WI38 (cell line): Measurements from ENCODE around the gene SLC25A30.

ENCODE experiments used
- H3K4me3 ChIP-seq: 2 replicates; pipeline ENCODE4 v1.5.1; 2011; ENCODE audit warnings: low read depth, mild to moderate bottlenecking, control low read depth, low read length
- CTCF ChIP-seq: IDR thresholded peaks from 2 replicates; pipeline ENCODE4 v1.5.1; 2012; ENCODE audit warnings: low read depth, mild to moderate bottlenecking, control low read depth, low read length

The SLC25A30 gene

GRCh38 chr13:45367358-45367757 lies 50.8 kb downstream of the SLC25A30 start:
- no peak overlapping the region for H3K4me3 ChIP-seq
- no peak for TF ChIP-seq CTCF

- no peak overlapping the region for H3K4me3 ChIP-seq
- no peak for TF ChIP-seq CTCF
Measured at GRCh38 chr13:45365558-45365885, 52.7 kb downstream of the SLC25A30 start.

GRCh38 chr13:45364876-45365557 lies 53.2 kb downstream of the SLC25A30 start:
- H3K4me3 ChIP-seq = no peak overlapping the region
- no peak for TF ChIP-seq CTCF

- TF ChIP-seq CTCF = no peak
- H3K4me3 ChIP-seq = no peak overlapping the region
Measured at GRCh38 chr13:45362939-45363338, 55.2 kb downstream of the SLC25A30 start.

- no peak for TF ChIP-seq CTCF
- H3K4me3 ChIP-seq = no peak overlapping the region
Measured at GRCh38 chr13:45361596-45362206, 56.5 kb downstream of the SLC25A30 start.

- TF ChIP-seq CTCF = no peak
- H3K4me3 ChIP-seq = no peak overlapping the region
Measured at GRCh38 chr13:45356966-45357672, 61.1 kb downstream of the SLC25A30 start.

GRCh38 chr13:45353895-45354294 lies 64.3 kb downstream of the SLC25A30 start:
- no peak for TF ChIP-seq CTCF
- H3K4me3 ChIP-seq = no peak overlapping the region
